Measurements from ENCODE around the gene CYP4F3.

DNA sequence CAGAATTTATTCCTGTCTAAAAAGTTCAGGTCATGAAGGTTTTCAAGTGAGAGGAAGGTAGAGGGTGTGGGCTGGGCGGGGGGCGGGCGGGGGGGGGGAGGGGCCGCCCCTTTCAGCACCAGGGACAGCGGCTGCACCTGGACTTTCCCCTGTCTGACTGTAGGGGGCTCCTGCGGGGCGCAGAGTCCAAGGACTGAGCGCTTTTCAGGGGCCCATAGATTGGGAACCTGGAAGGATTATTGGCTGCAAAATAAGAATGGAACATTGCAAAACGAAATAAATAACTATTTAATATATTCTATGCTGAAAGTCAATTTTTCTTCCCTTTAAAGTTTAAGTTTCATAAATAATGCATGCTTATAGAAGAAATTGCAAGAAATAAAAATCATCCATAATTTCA, 8.9 kb upstream of the CYP4F3 start:
- no peak for TF ChIP-seq POLR2A (IDR thresholded peaks at IDR 0.05; ENCODE audit: low read depth, low read length)
- no peak for TF ChIP-seq POLR2AphosphoS5 (IDR thresholded peaks at IDR 0.05; ENCODE audit: low read depth, low read length)

Measured in GM12892 (cell line).